ENCODE measurements around the gene GRHL1.

The GRHL1 gene

DNA sequence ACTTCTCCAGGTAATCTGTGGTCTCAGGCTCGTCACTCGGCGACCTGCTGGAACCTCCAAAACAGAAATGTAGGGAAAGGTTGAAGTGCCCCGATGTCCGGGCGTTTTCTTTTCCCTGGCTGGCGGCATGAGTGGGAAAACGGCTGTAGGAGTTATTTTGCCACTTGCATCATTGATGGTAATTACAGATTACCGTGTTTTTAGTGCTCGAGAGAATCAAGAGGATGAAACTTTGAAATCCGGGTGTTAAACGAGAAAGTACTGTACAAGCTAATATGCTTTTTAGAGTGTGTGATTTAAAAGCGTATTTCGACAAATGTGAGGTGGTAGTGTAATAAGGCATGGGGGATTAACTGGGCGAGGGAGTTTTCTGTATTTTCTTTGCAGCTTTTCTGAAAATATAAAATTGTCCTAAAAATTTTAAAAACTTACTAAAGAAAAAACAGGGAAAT is 819 bp downstream of the GRHL1 start:
- peaks cover 5% of the 10 kb centered on the region for H3K36me3 Mint-ChIP-seq (ENCODE audit: insufficient read depth)
- DNase-seq (ENCODE audit: low spot score in 2 of 2) (no peak), ATAC-seq (replicated peaks; ENCODE audit: extremely low read depth, poor library complexity, severe bottlenecking) (no peak)
- H3K4me1 Mint-ChIP-seq: peaks cover 6% of the 10 kb centered on the region
- H3K27ac Mint-ChIP-seq (ENCODE audit: low read depth): no peak overlapping the region
- H3K9me3 Mint-ChIP-seq: no peaks in the 10 kb centered on the region
- H3K27me3 Mint-ChIP-seq: peaks cover 57% of the 10 kb centered on the region
- H3K4me3 Mint-ChIP-seq: peak overlapping the region; percentile 86

DNA sequence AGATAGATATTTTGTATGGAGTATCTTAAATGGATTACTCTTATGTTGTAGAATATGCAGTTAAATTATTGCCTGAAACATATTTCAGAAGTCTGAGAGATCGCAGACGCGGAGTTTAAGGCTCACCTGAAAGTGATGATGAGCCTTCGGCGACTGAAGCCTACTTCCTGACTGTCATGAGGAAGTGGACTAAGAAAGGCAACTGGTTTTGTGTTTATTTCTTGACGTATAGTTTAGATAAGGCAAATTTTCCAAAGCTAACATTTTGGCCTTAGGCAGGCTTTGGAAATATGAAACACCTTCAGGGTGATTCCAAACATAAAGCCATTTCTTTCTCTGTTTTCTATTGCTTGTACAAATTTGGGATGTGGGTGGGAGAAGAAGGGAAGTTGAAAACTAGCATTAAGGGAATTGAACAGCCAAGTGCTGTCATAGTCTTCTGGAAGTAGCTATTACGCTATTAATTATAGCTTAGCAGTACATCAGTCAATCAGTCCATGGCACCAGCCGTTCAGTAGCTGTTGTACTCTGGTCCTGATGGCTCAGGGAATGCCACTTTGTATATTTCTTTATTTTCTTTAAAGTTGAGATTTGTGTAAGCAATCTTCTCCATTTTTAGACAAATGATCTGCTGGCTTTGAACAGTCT is 1.5 kb downstream of the GRHL1 start:
- peaks cover 57% of the 10 kb centered on the region for H3K27me3 Mint-ChIP-seq
- peak overlapping the region; percentile 86 for H3K4me3 Mint-ChIP-seq
- no peak overlapping the region for H3K27ac Mint-ChIP-seq (ENCODE audit: low read depth)
- no peaks in the 10 kb centered on the region for H3K9me3 Mint-ChIP-seq
- DNase-seq (ENCODE audit: low spot score in 2 of 2) (no peak), ATAC-seq (replicated peaks; ENCODE audit: extremely low read depth, poor library complexity, severe bottlenecking) (no peak)
- H3K4me1 Mint-ChIP-seq: peaks cover 6% of the 10 kb centered on the region
- peaks cover 5% of the 10 kb centered on the region for H3K36me3 Mint-ChIP-seq (ENCODE audit: insufficient read depth)

DNA sequence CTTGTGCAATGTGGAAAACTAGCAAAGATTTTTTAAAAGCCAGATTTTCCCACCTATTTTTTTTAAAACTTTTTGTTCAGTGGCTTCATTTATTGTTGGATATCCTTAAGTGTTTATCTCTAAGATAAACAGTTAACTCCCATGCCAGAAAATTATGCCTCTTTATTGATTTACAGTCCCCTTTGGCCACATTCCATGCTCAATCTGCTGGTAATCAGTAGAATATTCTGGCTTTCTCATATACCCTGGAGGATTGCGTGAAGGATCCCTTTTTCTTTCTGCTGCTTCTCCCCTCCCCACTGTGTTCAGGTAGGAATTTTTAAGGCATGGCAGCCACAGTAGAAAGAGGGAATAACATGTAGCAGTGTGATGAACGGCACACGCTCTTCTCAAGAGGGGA is 2.6 kb downstream of the GRHL1 start:
- Mint-ChIP-seq H3K4me1 (peaks cover 6% of the 10 kb centered on the region), H3K4me3 (no peak overlapping the region), H3K36me3 (ENCODE audit: insufficient read depth) (peaks cover 5% of the 10 kb centered on the region), H3K27me3 (peaks cover 49% of the 10 kb centered on the region), H3K27ac (ENCODE audit: low read depth) (no peak overlapping the region), H3K9me3 (no peaks in the 10 kb centered on the region)
- no peak for DNase-seq (ENCODE audit: low spot score in 2 of 2)
- no peak for ATAC-seq (replicated peaks; ENCODE audit: extremely low read depth, poor library complexity, severe bottlenecking)

DNA sequence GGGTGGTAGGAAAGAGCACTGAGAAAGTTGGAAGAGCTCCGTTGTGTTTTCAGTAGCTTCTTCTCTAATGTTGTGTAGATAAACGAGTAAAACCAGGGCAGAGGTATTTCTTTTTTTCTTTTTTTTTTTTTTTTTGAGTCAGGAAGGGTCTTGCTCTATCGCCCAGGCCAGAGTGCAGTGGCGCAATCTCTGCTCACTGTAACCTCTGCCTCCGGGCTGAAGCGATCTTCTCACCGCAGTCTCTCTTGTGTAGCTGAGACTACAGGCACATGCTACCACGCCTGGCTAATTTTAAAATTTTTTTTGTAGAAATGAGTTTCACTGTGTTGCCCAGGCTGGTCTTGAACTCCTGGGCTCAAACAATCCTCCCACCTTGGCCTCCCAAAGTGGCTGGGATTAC is 6.6 kb downstream of the GRHL1 start:
- Mint-ChIP-seq H3K36me3 (ENCODE audit: insufficient read depth) (peaks cover 1% of the 10 kb centered on the region), H3K4me3 (no peak overlapping the region), H3K27ac (ENCODE audit: low read depth) (no peak overlapping the region), H3K27me3 (peaks cover 24% of the 10 kb centered on the region), H3K9me3 (no peaks in the 10 kb centered on the region), H3K4me1 (no peaks in the 10 kb centered on the region)
- ATAC-seq (replicated peaks; ENCODE audit: extremely low read depth, poor library complexity, severe bottlenecking): no peak
- no peak for DNase-seq (ENCODE audit: low spot score in 2 of 2)

DNA sequence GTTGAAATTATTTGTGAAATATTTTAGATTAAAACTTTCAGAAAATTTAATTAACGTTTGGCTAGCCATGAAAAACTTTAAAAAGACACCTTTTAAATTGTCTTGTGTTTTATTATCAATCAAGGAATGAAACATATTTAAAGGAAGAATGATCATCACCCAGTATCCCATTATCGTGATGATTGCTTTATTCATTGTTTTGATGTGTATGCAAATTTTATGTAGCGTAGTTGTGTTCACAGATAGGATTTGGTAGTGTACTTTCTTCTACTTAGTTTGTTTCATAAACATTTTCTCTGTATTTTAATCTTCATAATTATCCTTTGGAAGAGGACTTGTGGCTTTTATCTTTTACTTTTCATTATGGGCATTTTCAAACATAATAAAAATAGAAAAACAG is 7.8 kb downstream of the GRHL1 start:
- H3K36me3 Mint-ChIP-seq (ENCODE audit: insufficient read depth): no peaks in the 10 kb centered on the region
- no peaks in the 10 kb centered on the region for H3K9me3 Mint-ChIP-seq
- ATAC-seq (replicated peaks; ENCODE audit: extremely low read depth, poor library complexity, severe bottlenecking): no peak
- no peak overlapping the region for H3K4me3 Mint-ChIP-seq
- H3K27me3 Mint-ChIP-seq: peaks cover 18% of the 10 kb centered on the region
- DNase-seq (ENCODE audit: low spot score in 2 of 2): no peak
- no peak overlapping the region for H3K27ac Mint-ChIP-seq (ENCODE audit: low read depth)
- H3K4me1 Mint-ChIP-seq: no peaks in the 10 kb centered on the region

DNA sequence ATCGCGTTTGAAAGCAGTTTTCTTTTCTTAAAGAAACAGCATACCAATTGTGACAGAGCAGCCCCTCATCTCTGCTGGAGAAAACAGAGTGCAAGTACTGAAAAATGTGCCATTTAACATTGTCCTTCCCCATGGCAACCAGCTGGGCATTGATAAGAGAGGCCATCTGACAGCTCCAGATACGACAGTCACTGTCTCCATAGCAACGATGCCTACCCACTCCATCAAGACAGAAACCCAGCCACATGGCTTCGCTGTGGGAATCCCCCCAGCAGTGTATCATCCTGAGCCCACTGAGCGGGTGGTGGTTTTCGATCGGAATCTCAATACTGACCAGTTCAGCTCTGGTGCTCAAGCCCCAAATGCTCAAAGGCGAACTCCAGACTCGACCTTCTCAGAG is 9.5 kb downstream of the GRHL1 start:
- ATAC-seq (replicated peaks; ENCODE audit: extremely low read depth, poor library complexity, severe bottlenecking) (no peak), DNase-seq (ENCODE audit: low spot score in 2 of 2) (no peak)
- H3K27ac Mint-ChIP-seq (ENCODE audit: low read depth): no peak overlapping the region
- peaks cover 10% of the 10 kb centered on the region for H3K27me3 Mint-ChIP-seq
- H3K36me3 Mint-ChIP-seq (ENCODE audit: insufficient read depth): no peaks in the 10 kb centered on the region
- peaks cover 5% of the 10 kb centered on the region for H3K4me1 Mint-ChIP-seq
- no peak overlapping the region for H3K4me3 Mint-ChIP-seq
- H3K9me3 Mint-ChIP-seq: no peaks in the 10 kb centered on the region

DNA sequence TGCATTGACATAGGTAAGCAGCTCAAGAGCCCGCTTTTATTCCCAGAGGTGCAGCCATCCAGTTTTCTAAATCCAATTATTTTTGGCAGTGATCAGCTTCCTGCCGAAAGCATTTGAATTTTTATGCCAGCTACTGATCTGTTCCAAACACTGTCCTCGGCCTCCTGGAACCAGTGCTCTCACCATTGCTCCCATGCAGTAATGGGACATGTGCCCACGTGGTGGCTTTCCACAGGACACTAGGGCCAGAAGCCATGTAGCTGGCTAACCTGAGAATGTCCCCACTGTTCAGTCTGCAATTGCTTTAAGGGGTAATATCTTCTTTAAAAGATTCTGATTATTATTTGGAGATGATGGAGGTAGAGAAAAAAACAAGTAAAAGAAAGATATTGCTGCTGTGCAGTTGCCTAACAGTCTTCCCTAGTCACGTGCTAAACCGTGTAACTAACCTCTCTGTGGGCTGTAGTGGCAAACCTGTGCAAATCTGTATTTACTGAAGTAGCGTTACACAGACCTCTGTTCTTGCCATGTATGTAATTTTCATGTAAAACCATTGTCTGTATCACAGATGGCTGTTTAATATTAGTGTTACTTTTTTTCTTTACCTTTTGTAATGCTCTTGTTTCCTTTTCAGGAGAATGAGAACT is 13.0 kb downstream of the GRHL1 start:
- H3K27me3 Mint-ChIP-seq: no peaks in the 10 kb centered on the region
- H3K36me3 Mint-ChIP-seq (ENCODE audit: insufficient read depth): no peaks in the 10 kb centered on the region
- peaks cover 10% of the 10 kb centered on the region for H3K4me1 Mint-ChIP-seq
- no peak overlapping the region for H3K27ac Mint-ChIP-seq (ENCODE audit: low read depth)
- H3K9me3 Mint-ChIP-seq: no peaks in the 10 kb centered on the region
- no peak overlapping the region for H3K4me3 Mint-ChIP-seq
- ATAC-seq (replicated peaks; ENCODE audit: extremely low read depth, poor library complexity, severe bottlenecking) (no peak), DNase-seq (ENCODE audit: low spot score in 2 of 2) (no peak)

DNA sequence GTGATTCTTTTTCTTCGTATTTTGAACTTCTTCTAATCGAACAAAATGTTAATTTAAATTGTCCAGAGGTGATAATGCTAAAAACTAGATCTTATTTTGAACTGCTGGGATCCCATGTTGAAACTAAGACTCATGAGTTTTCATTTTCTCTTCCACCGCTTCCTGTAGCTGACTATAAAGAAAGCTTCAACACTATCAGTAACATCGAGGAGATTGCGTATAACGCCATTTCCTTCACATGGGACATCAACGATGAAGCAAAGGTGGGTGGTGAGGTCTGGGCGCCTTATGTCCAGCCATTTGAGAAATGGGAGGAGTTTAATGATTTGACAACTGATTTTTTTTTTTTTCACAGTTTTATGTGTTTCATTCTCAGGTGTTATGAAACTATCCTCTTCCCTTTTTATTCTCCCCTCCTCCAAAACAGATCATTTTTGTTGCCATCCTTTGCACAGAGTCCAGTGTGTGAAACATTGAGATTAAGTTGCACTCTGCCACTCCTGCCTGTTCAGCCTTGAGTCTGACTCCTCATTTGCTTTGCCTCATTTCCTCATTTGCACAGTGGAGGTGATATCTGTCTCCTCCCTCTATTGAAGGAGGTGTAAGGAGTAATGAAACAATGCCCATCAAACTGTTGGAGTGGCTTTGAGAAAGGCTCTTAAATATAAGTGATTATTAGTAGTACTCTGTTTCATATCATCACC is 13.8 kb downstream of the GRHL1 start:
- Mint-ChIP-seq H3K4me1 (peaks cover 10% of the 10 kb centered on the region), H3K36me3 (ENCODE audit: insufficient read depth) (no peaks in the 10 kb centered on the region), H3K9me3 (no peaks in the 10 kb centered on the region), H3K4me3 (no peak overlapping the region), H3K27me3 (no peaks in the 10 kb centered on the region), H3K27ac (ENCODE audit: low read depth) (no peak overlapping the region)
- no peak for ATAC-seq (replicated peaks; ENCODE audit: extremely low read depth, poor library complexity, severe bottlenecking)
- no peak for DNase-seq (ENCODE audit: low spot score in 2 of 2)

DNA sequence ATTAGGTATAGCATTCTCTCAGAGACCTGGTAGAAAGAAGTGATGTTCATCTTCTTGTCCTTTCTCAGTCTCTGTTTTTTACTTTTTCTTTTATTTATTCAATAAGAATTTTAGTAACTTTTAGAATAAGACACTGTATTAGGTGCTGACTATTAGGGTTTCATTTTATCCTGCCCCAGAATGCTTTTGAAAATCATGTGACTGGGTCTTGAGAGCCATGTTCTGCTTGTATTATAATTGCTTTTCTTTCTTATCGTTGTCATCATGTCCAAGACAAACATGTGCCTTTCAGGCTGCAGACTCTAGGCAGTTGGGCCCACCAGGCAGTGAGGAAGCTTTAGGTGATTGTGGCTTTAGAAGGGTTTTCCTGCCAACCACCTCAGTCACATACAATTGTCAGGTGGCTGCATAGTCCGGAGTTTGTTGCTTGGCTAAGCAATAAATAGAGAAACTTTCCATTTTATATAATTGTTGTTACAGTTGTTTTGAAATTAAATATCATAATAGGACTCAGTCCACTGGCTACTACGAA is 15.1 kb downstream of the GRHL1 start:
- no peaks in the 10 kb centered on the region for H3K9me3 Mint-ChIP-seq
- no peaks in the 10 kb centered on the region for H3K36me3 Mint-ChIP-seq (ENCODE audit: insufficient read depth)
- H3K27ac Mint-ChIP-seq (ENCODE audit: low read depth): no peak overlapping the region
- H3K4me1 Mint-ChIP-seq: peaks cover 10% of the 10 kb centered on the region
- no peaks in the 10 kb centered on the region for H3K27me3 Mint-ChIP-seq
- no peak for DNase-seq (ENCODE audit: low spot score in 2 of 2)
- no peak for ATAC-seq (replicated peaks; ENCODE audit: extremely low read depth, poor library complexity, severe bottlenecking)
- no peak overlapping the region for H3K4me3 Mint-ChIP-seq

DNA sequence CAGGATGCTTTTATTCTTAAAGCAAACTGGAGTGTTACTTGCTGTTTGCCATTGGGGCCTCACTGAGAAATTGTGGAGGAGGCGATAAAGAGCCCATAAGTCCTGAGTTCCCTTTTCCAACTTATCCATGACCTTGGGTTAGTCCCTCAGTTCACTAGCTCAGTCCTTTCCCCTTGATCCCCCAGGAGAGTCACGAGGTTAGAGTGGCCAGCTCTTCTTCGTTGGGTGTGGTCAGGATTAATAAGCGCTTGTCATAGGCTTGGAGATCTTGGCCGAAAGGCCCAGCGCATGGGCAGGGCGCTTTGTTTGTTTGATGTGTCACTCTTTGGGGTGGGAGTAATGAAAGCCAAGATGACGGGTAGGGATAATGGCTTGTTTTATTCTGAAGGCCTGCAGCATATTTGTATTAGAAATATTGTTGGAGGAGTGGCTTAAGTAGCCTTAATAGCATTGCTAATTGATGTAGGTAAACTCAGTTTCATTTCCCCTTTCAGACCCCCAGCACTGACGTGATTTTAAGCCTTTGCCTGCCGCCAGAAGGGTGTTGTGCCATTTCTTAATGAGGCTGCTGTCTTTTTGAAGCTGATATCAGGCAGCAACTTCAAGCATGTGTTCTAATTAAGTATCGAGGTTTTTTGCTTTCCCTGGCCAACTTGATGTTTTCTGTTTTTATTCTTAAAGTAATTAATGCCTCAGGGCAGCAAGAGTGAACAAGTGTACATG is 15.7 kb downstream of the GRHL1 start:
- H3K27ac Mint-ChIP-seq (ENCODE audit: low read depth): no peak overlapping the region
- DNase-seq (ENCODE audit: low spot score in 2 of 2): no peak
- no peaks in the 10 kb centered on the region for H3K27me3 Mint-ChIP-seq
- peaks cover 10% of the 10 kb centered on the region for H3K4me1 Mint-ChIP-seq
- no peak for ATAC-seq (replicated peaks; ENCODE audit: extremely low read depth, poor library complexity, severe bottlenecking)
- no peaks in the 10 kb centered on the region for H3K36me3 Mint-ChIP-seq (ENCODE audit: insufficient read depth)
- H3K9me3 Mint-ChIP-seq: no peaks in the 10 kb centered on the region
- no peak overlapping the region for H3K4me3 Mint-ChIP-seq

DNA sequence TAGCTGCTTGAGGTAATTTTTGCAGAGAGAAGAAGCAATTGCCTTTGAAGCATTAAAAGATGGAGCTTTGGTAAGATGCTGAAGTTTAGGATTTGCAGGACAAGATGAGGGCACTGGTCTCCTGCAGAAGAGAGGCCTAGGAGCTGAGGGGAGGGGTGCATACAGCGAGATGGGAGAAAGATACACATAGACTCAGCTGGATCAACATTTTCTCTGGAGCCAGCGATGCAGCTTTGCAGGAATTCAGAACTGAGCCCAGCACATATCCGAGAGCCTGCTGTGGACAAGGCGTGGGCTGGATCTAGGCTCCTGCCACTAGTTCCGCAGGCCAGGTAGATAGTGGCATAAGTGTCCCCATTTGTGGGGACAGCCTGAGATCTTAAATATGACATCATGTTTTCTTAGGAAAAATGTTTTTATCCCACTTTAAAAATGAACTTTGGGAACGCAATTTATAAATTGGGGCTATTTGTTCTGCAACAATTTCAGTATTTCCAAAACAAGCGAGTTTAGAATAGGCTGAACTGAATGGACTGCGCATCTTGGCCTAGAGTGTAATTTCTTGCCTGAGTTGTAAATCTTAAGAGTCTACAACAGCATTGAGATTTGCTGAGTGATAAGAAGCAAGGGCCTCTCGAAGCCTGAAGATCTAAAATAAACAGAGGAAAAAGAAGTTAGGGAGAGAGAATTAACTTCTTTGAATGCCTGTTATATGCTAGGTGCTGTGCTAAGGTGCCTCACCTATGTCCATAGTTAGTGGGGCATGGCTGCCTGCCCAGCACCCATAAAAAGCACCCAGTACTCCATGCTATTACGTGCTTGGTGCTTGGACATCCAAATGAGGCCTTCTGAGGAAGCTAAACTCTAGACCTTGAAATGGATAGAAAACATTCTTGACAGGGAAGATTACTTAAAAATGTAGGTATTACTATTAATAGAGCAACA is 17.3 kb downstream of the GRHL1 start:
- DNase-seq (ENCODE audit: low spot score in 2 of 2): no peak
- Mint-ChIP-seq H3K9me3 (no peaks in the 10 kb centered on the region), H3K4me3 (no peak overlapping the region), H3K36me3 (ENCODE audit: insufficient read depth) (no peaks in the 10 kb centered on the region), H3K27ac (ENCODE audit: low read depth) (no peak overlapping the region), H3K27me3 (no peaks in the 10 kb centered on the region), H3K4me1 (peaks cover 10% of the 10 kb centered on the region)
- ATAC-seq (replicated peaks; ENCODE audit: extremely low read depth, poor library complexity, severe bottlenecking): no peak

Data from central memory CD8-positive, alpha-beta T cell (primary cell).